GM23338 (cell line): ENCODE measurements around the gene PXDN. TPM values are rescaled to one million over a fixed set of nuclear protein-coding genes. Genes with fewer than 3 reads are reported as not detected.

ENCODE experiments used
- ATAC-seq: fragments of 200-7000 bp; cut with Tn5 transposase; 3 replicates; pipeline ENCODE4 v1.9.1; 2020
- DNase-seq: peaks from one replicate; pipeline ENCODE4 v3.0.0-alpha.2; 2015; ENCODE audit warnings: low spot score
- H2AFZ ChIP-seq: fragments of 200-600 bp; sonication (generic); 2 replicates; pipeline ENCODE4 v1.8.0; 2016; ENCODE audit warnings: antibody characterized with exemption, mild to moderate bottlenecking, moderate library complexity
- H3F3A ChIP-seq: fragments of 200-600 bp; sonication (generic); replicated peaks from 2 replicates; pipeline ENCODE4 v1.8.0; 2017; ENCODE audit warnings: antibody characterized with exemption, mixed run types, low read depth
- H3K27ac ChIP-seq: fragments of 200-600 bp; sonication (generic); 2 replicates; pipeline ENCODE4 v1.6.1; 2016; ENCODE audit warnings: low read depth
- H3K27me3 ChIP-seq: fragments of 200-600 bp; sonication (generic); 2 replicates; pipeline ENCODE4 v1.8.0; 2016; ENCODE audit warnings: mild to moderate bottlenecking, mixed run types, moderate library complexity; ENCODE audit not compliant: insufficient read depth
- H3K36me3 ChIP-seq: fragments of 200-600 bp; sonication (generic); 2 replicates; pipeline ENCODE4 v1.8.0; 2016; ENCODE audit warnings: mild to moderate bottlenecking; ENCODE audit not compliant: insufficient read depth
- H3K4me1 ChIP-seq: fragments of 200-600 bp; sonication (generic); 2 replicates; pipeline ENCODE4 v1.8.0; 2016; ENCODE audit warnings: mild to moderate bottlenecking, moderate library complexity; ENCODE audit not compliant: insufficient read depth
- H3K4me2 ChIP-seq: fragments of 200-600 bp; sonication (generic); 2 replicates; pipeline ENCODE4 v1.7.1; 2017; ENCODE audit warnings: mixed run types
- H3K4me3 ChIP-seq: fragments of 200-600 bp; sonication (generic); 2 replicates; pipeline ENCODE4 v1.6.1; 2016; ENCODE audit warnings: mixed run types
- H3K79me2 ChIP-seq: fragments of 200-600 bp; sonication (generic); replicated peaks from 2 replicates; pipeline ENCODE4 v1.8.0; 2017; ENCODE audit warnings: mild to moderate bottlenecking; ENCODE audit not compliant: insufficient read depth
- H3K9me2 ChIP-seq: fragments of 200-600 bp; sonication (generic); 2 replicates; pipeline ENCODE4 v1.8.0; 2017; ENCODE audit not compliant: insufficient read depth
- H4K20me1 ChIP-seq: fragments of 200-600 bp; sonication (generic); replicated peaks from 2 replicates; pipeline ENCODE4 v1.8.0; 2017; ENCODE audit warnings: mild to moderate bottlenecking; ENCODE audit not compliant: insufficient read depth
- H3K27ac Mint-ChIP-seq: 2 replicates; pipeline ENCODE4 v1.8.0; 2020; ENCODE audit warnings: inconsistent platforms, mild to moderate bottlenecking, moderate library complexity, mixed read lengths
- H3K27me3 Mint-ChIP-seq: 3 replicates; pipeline ENCODE4 v1.8.0; 2022; ENCODE audit warnings: low read depth, mild to moderate bottlenecking, moderate library complexity, mixed read lengths, inconsistent platforms; ENCODE audit not compliant: insufficient read depth, poor library complexity
- H3K36me3 Mint-ChIP-seq: 3 replicates; pipeline ENCODE4 v1.8.0; 2021; ENCODE audit warnings: low read depth, mild to moderate bottlenecking, inconsistent platforms, moderate library complexity, mixed read lengths
- H3K4me1 Mint-ChIP-seq: 3 replicates; pipeline ENCODE4 v1.8.0; 2020; ENCODE audit warnings: mild to moderate bottlenecking, inconsistent platforms, mixed read lengths
- H3K4me3 Mint-ChIP-seq: 3 replicates; pipeline ENCODE4 v1.8.0; 2021; ENCODE audit warnings: moderate library complexity, mild to moderate bottlenecking, inconsistent platforms, mixed read lengths
- H3K9me3 Mint-ChIP-seq: 3 replicates; pipeline ENCODE4 v1.8.0; 2020; ENCODE audit warnings: moderate library complexity, mild to moderate bottlenecking, inconsistent platforms, mixed read lengths
- CTCF ChIP-seq, 2 experiments: fragments of 200-600 bp in 1 of 2; sonication (generic) in 1 of 2; conservative IDR thresholded peaks; 2 replicates each; pipeline versions ENCODE4 v1.5.1 to v1.6.1; 2016 to 2017; ENCODE audit warnings: antibody characterized with exemption in 2 of 2, low read depth in 2 of 2, mild to moderate bottlenecking in 2 of 2, moderate library complexity in 1 of 2
- EZH2 ChIP-seq: fragments of 200-600 bp; sonication (generic); IDR thresholded peaks from one replicate; pipeline ENCODE4 v1.8.0; 2017; ENCODE audit warnings: antibody characterized with exemption, mild to moderate bottlenecking, low read depth; ENCODE audit not compliant: unreplicated experiment
- EZH2phosphoT487 ChIP-seq: fragments of 200-600 bp; sonication (generic); IDR thresholded peaks from one replicate; pipeline ENCODE4 v1.8.1; 2018; ENCODE audit warnings: antibody characterized with exemption; ENCODE audit not compliant: unreplicated experiment
- JUNB ChIP-seq: IDR thresholded peaks from one replicate; pipeline ENCODE4 v1.6.1; 2016; ENCODE audit warnings: antibody characterized with exemption; ENCODE audit not compliant: unreplicated experiment
- POLR2AphosphoS5 ChIP-seq: IDR thresholded peaks from 2 replicates; pipeline ENCODE4 v1.6.1; 2016; ENCODE audit warnings: antibody characterized with exemption, low read depth
- REST ChIP-seq: IDR thresholded peaks from one replicate; pipeline ENCODE4 v1.6.1; 2018; ENCODE audit warnings: antibody characterized with exemption; ENCODE audit not compliant: unreplicated experiment
- STAT1 ChIP-seq: IDR thresholded peaks from one replicate; pipeline ENCODE4 v1.6.1; 2016; ENCODE audit warnings: antibody characterized with exemption; ENCODE audit not compliant: unreplicated experiment
- ZNF331 ChIP-seq: fragments of 250-450 bp; sonication (Bioruptor Pico); IDR thresholded peaks from 2 replicates; pipeline ENCODE4 v1.5.0; 2020; ENCODE audit warnings: low read depth, mild to moderate bottlenecking, moderate library complexity
- ZNF462 ChIP-seq: fragments of 250-450 bp; sonication (Bioruptor Pico); IDR thresholded peaks from 2 replicates; pipeline ENCODE4 v1.5.0; 2020; ENCODE audit warnings: mild to moderate bottlenecking, moderate library complexity
- polyA plus RNA-seq: library from polyadenylated mRNA; unstranded; fragments of >200 nt; fragmentation: Nextera tagmentation; extraction: Ambion mirVana; gene quantifications from 2 replicates; pipeline ENCODE4 v1.2.1, GENCODE V29; 2016
- total RNA-seq: library from RNA; depleted of rRNA; stranded (reverse); fragments of >200 nt; shearing (Covaris generic); gene quantifications from 2 replicates; pipeline ENCODE4 v1.2.3, GENCODE V29; 2014

PXDN gene
- total and polyA plus RNA-seq, 2 experiments from 2014 or later: 42.2 to 225 TPM

GRCh38 chr2:1623906-1624445, 120.3 kb downstream of the PXDN start (continued):
- no peak for TF ChIP-seq EZH2
- TF ChIP-seq ZNF331 (CRISPR knock-in tag): no peak
- TF ChIP-seq CTCF (conservative IDR thresholded peaks at IDR 0.05; ENCODE audit: low read depth in 2 of 2): no peak
- TF ChIP-seq EZH2phosphoT487: no peak
- no peak for TF ChIP-seq JUNB
- no peak for TF ChIP-seq POLR2AphosphoS5
- no peak for TF ChIP-seq REST
- no peak for TF ChIP-seq STAT1

GRCh38 chr2:1622521-1623200, 121.7 kb downstream of the PXDN start:
- Mint-ChIP-seq H3K36me3 (peaks cover 47% of the 10 kb centered on the region), H3K4me3 (no peak overlapping the region), H3K27me3 (peaks cover 6% of the 10 kb centered on the region), H3K9me3 (peaks cover 17% of the 10 kb centered on the region), H3K4me1 (peaks cover 47% of the 10 kb centered on the region), H3K27ac (no peak overlapping the region)
- H3K4me1 ChIP-seq: peaks cover 30% of the 10 kb centered on the region
- ATAC-seq (no peak), DNase-seq (no peak)
- H3K9me2 ChIP-seq: 0 out of 2 replicates have a peak, but pooled peaks cover 2% of the 10 kb centered on the region
- no peaks in the 10 kb centered on the region for H3K27me3 ChIP-seq
- H3K4me3 ChIP-seq: no peak overlapping the region
- 0 out of 2 replicates have a peak, but pooled peaks cover 8% of the 10 kb centered on the region for H3K79me2 ChIP-seq
- peaks cover 8% of the 10 kb centered on the region; the same call in 1 of the 2 replicates for H3K36me3 ChIP-seq
- H2AFZ ChIP-seq: no peak overlapping the region
- H4K20me1 ChIP-seq: no peaks in the 10 kb centered on the region
- H3F3A ChIP-seq: peaks cover 11% of the 10 kb centered on the region; the same call in 1 of the 2 replicates
- no peak overlapping the region for H3K4me2 ChIP-seq
- H3K27ac ChIP-seq: no peak overlapping the region
- TF ChIP-seq ZNF462 (CRISPR knock-in tag): no peak
- TF ChIP-seq CTCF (conservative IDR thresholded peaks at IDR 0.05; ENCODE audit: low read depth in 2 of 2): no peak
